ENCODE results near the gene AATF.
A peak's percentile ranks its signal among the peaks of the same experiment; 100 is the strongest.
"Not testable (repeated sequence)": the region's sequence is repeated elsewhere in the genome, so short reads cannot be mapped to it uniquely, and the experiment has no call there.

AATF gene

DNA sequence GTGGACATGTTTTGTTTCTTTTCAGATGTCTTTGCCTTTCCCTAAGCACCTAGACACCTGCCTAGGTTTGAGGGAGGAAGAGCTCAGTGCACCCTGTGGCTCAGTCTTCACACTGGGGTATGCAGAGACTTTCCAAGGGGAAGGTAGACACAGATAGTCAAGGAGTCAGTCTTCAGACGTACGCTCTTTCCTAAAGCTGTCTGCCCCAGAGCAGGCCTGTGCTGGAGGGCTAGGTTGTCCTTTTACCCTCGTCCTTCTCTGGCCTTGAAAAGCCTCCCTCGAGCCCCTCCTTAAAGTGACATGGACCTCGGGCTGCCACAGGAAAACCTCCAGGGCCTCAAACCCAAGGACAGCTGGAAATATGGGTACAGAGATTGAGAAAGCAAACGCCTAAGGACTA lies 103.7 kb downstream of the AATF start:
- DNase-seq: no peak

- DNase-seq: no peak
Measured at GRCh38 chr17:37054894-37055293, 106.1 kb downstream of the AATF start.

GRCh38 chr17:37056622-37057021 lies 107.9 kb downstream of the AATF start:
- DNase-seq: no peak

DNA sequence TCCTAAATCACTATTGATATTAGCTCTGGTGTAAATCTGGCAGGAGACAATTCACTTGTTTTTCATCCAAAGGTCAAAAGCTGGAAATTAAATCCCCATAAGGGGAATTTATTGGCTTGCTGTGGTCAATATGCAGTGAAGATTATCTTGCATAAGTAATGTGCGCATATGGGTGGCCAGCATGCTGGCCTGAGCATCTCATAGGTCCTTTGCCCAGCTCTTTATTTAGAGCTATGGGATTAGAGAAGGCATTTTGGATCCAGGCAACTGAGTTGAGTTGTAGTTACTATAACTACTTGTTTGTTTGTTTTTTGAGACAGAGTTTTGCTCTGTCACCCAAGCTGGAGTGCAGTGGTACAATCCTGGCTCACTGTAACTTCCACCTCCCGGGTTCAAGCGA lies 110.7 kb downstream of the AATF start:
- no peak for DNase-seq

GRCh38 chr17:37060094-37060493 lies 111.3 kb downstream of the AATF start:
- no peak for DNase-seq

DNA sequence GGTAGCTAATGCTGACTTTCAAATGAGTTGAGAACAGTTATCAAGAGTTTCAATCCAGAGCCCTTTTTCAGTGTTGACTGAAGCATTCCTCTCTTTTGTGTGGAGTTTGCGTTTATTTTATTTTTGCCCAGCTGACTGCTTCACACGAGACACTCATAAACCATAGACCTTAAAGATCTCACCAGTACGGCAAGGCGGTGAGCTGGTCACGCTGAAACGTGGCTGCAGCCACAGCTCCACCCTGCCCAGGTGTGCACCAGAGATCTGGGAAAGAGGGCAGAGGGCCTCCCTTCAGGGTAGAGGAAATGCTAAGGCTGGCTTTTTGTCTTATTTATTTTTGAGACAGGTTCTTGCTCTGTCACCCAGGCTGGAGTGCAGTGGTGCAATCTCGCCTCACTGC lies 112.2 kb downstream of the AATF start:
- DNase-seq: no peak

- DNase-seq: no peak
Measured at GRCh38 chr17:37062021-37062420, 113.3 kb downstream of the AATF start.

DNA sequence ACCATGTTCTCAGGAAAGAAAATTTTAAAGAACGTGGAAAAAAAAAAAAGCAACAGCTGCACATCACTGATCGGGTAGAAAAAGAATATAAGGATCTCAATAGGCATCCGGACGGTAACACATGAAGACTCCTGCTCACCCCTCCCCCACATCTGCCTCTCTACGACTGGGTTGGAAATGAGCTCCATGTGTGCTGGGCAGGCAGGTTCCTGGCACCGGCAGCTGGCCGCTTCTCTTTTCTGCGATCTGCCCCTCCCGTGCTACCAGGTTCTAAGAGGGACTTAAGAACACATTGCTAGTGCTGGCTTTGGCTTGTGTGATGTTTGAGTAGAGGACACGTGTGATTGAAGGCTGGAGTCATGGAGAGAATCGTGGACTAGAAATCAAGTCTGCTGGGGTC lies 115.5 kb downstream of the AATF start:
- no peak for DNase-seq

- no peak for DNase-seq
Measured at GRCh38 chr17:37064956-37065355, 116.2 kb downstream of the AATF start.

- DNase-seq: no peak
Measured at GRCh38 chr17:37065486-37066321, 117.0 kb downstream of the AATF start.

- no peak for DNase-seq
Measured at GRCh38 chr17:37066322-37067255, 117.8 kb downstream of the AATF start.

- peak in 1 of 2 experiments; percentile 24 for DNase-seq
Measured at GRCh38 chr17:37067555-37068111, 118.9 kb downstream of the AATF start.

- DNase-seq: no peak
Measured at GRCh38 chr17:37068266-37068665, 119.5 kb downstream of the AATF start.

DNA sequence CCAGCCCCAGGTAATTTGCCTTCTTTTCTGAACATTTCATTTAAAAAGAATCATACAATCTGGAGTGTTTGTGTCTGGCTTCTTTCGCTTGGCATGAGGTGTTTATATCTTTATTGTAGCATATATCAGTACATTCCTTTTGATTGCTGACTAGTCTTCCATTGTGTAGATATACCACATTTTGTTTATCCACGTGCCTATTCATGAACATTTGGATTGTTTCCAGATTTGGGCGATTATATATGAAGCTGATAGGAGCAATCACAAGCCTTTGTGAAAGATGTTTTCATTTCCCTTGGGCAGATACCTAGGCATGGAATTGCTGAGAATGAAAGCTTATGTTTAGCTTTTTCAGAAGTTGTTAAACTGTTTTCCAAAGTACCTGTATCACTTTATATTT lies 120.3 kb downstream of the AATF start:
- DNase-seq: no peak

- not testable (repeated sequence) for DNase-seq
Measured at GRCh38 chr17:37073464-37073863, 124.7 kb downstream of the AATF start.

DNA sequence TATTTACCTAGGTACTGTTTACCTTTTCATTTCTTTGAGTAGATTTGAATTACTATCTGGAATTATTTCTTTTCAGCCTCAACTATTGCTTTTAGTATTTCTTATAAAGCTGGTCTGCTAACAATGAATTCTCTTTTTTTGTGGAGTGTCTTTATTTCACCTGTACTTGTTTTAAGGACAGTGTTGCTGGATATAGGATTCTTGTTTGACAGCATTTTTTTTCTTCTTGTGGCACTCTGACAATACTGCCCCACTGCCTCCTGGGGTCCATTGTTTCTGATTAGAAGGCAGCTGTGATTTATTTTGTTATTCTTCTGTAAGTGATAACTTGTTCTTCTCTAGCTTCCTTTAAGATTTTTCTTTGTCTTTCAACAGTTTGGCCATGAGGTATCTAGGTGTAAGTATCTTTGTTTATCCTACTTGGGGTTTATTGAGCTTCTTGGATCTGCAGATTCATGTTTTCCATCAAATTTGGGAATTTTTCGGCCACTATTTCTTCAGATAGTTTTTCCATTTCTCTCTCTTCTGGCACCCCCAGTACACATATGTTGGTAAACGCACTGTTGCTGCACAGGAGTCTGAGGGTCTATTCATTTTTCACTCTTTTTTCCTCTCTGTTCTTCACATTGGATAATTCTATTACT lies 130.4 kb downstream of the AATF start:
- DNase-seq: no peak

GRCh38 chr17:37079735-37080134 lies 131.0 kb downstream of the AATF start:
- DNase-seq: no peak

DNA sequence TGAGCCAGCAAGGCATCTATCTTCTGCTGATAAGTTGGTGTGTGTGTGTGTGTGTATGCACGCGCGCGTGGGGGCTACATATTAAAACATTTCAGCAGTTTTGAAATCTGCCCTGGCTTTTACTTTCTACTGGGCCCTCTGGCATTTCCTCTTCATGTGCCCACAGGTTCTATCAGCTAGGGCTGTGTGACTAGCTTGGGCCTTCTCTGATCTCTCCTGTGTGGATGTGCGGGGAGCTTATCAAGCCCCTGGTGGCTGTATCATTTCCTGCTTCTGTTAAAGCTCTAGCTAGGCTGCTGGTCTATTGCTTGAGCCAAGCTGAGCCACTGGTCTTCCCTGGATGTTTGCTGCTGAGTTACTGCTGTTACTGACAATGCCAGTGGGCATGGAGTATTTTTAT lies 132.5 kb downstream of the AATF start:
- DNase-seq: no peak

- DNase-seq: no peak
Measured at GRCh38 chr17:37082311-37082860, 133.6 kb downstream of the AATF start.

GRCh38 chr17:37082985-37083384 lies 134.2 kb downstream of the AATF start:
- no peak for DNase-seq

DNA sequence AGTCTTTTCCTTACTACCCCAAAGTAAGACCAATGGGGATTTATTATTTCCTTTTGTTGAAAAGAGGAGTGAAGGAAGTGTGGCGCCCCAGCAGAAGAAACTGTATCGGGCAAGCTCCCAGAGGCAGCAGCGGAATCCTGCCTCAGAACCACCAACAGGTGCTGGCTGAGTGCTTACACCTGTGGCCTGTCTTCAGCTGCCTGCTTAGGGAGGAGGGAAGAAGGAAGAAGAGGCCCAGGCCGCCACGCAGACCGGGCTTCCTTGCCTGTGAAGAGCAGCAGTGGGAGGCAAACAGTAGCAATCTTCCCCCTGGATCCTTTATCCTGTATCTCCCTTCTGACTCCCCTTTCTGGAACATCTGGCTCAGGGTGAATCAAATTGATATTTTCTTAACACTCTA lies 134.7 kb downstream of the AATF start:
- no peak for DNase-seq

- DNase-seq: no peak
Measured at GRCh38 chr17:37084372-37084771, 135.6 kb downstream of the AATF start.

- no peak for DNase-seq
Measured at GRCh38 chr17:37086334-37086733, 137.6 kb downstream of the AATF start.

All from SW 1271 (cell line).